Hepatocyte (in vitro differentiated cells): ENCODE results near the gene CTBP1. TPM values are rescaled to one million over a fixed set of nuclear protein-coding genes. Genes with fewer than 3 reads are reported as not detected.

Experiments used
- DNase-seq: peaks from one replicate; pipeline ENCODE4 v3.0.0-alpha.2; 2016; ENCODE audit warnings: low spot score
- H2AFZ ChIP-seq: fragments of 200-600 bp; sonication (generic); 2 replicates; pipeline ENCODE4 v1.6.0; 2016; ENCODE audit warnings: antibody characterized with exemption, mild to moderate bottlenecking
- H3K27ac ChIP-seq: fragments of 200-600 bp; sonication (generic); 2 replicates; pipeline ENCODE4 v1.5.1; 2016; ENCODE audit warnings: mild to moderate bottlenecking
- H3K27me3 ChIP-seq: fragments of 200-600 bp; sonication (generic); 2 replicates; pipeline ENCODE4 v1.6.1; 2016
- H3K36me3 ChIP-seq: fragments of 200-600 bp; sonication (generic); replicated peaks from 2 replicates; pipeline ENCODE4 v1.5.1; 2016; ENCODE audit warnings: low read depth; ENCODE audit not compliant: insufficient read depth
- H3K4me1 ChIP-seq: fragments of 200-600 bp; sonication (generic); 2 replicates; pipeline ENCODE4 v1.5.1; 2016; ENCODE audit warnings: mild to moderate bottlenecking, moderate library complexity; ENCODE audit not compliant: insufficient read depth
- H3K4me2 ChIP-seq: fragments of 200-600 bp; sonication (generic); 2 replicates; pipeline ENCODE4 v1.6.0; 2016
- H3K4me3 ChIP-seq: fragments of 200-600 bp; sonication (generic); 2 replicates; pipeline ENCODE4 v1.5.1; 2016; ENCODE audit warnings: mild to moderate bottlenecking
- H3K79me2 ChIP-seq: fragments of 200-600 bp; sonication (generic); 2 replicates; pipeline ENCODE4 v1.6.0; 2017; ENCODE audit warnings: mild to moderate bottlenecking
- H3K9me2 ChIP-seq: fragments of 200-600 bp; sonication (generic); replicated peaks from 2 replicates; pipeline ENCODE4 v1.6.0; 2017; ENCODE audit warnings: mild to moderate bottlenecking; ENCODE audit not compliant: insufficient read depth
- H3K9me3 ChIP-seq: fragments of 200-600 bp; sonication (generic); 2 replicates; pipeline ENCODE4 v1.5.1; 2016; ENCODE audit warnings: low read depth, mild to moderate bottlenecking
- H4K20me1 ChIP-seq: fragments of 200-600 bp; sonication (generic); 2 replicates; pipeline ENCODE4 v1.6.0; 2016; ENCODE audit warnings: mild to moderate bottlenecking; ENCODE audit not compliant: insufficient read depth, poor library complexity, severe bottlenecking
- EZH2 ChIP-seq: fragments of 200-600 bp; sonication (generic); IDR thresholded peaks from 2 replicates; pipeline ENCODE4 v1.6.1; 2016; ENCODE audit warnings: antibody characterized with exemption, mild to moderate bottlenecking, borderline replicate concordance
- EZH2phosphoT487 ChIP-seq: fragments of 200-600 bp; sonication (generic); IDR thresholded peaks from one replicate; pipeline ENCODE4 v1.6.1; 2018; ENCODE audit warnings: antibody characterized with exemption, mild to moderate bottlenecking, low read depth, moderate library complexity; ENCODE audit not compliant: unreplicated experiment, severe bottlenecking
- WGBS: methylation state at CpG from one replicate; pipeline ENCODE4 v1.1.6; 2016; ENCODE audit warnings: low lambda C conversion rate; ENCODE audit errors: missing lambda C conversion rate; 5-methylcytosine and 5-hydroxymethylcytosine counted together
- polyA plus RNA-seq: library from polyadenylated mRNA; unstranded; fragments of >200 nt; fragmentation: Nextera tagmentation; extraction: Ambion mirVana; gene quantifications from 2 replicates; pipeline ENCODE4 v1.2.1, GENCODE V29; 2016
- total RNA-seq: library from RNA; depleted of rRNA; stranded (reverse); fragments of >200 nt; gene quantifications from 2 replicates; pipeline ENCODE4 v1.2.3, GENCODE V29; 2014
- TF ChIP-seq, protein P1 (sequence below): fragments of 200-600 bp; sonication (generic); IDR thresholded peaks from 2 replicates; pipeline ENCODE4 v1.5.1; 2016; ENCODE audit warnings: antibody characterized with exemption, mild to moderate bottlenecking; ENCODE audit not compliant: poor library complexity

The CTBP1 gene
- total and polyA plus RNA-seq, 2 experiments from 2014 or later: 169 to 179 TPM

DNA sequence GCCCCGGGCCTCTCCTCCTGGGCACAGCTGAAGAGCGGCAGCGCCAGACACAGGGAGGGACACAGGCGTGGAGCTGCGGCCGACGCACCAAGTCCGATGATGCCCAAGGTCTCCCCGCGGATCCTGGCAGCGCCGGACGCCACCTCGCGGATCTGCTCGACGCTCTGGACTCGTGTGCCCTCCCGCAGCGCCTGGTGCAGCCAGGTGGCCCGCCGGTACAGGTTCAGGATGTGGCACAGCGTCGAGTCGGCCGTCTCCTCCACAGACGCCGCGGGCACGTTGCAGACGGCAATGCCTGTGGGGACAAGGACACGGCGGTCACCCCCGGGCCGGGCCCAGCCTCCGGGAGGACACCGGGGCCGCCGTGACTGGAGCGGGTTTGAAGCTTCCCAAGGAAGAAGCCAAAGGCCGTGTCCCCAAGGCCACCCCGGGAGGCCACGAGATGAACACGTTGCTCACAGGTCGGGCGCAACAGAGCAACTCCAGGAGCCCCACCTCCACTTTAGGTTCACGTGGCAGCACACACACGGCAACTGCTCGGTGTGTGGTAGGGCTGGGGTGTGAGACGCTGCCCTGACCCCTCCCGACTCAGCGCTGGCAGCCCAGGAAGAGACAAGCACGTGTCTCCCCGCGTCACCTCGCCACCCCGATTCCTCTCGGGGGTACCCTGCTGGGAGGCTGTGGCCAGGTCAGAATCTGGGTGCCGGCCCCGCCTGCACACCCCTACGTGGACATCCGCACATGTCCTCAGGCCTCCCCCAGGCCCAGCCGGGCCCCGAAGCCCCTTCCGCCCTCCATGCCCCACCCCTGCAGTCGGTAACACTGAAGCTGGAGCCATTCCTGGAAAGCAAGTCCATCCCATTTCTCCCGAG lies 23.4 kb downstream of the CTBP1 start:
- H3K27ac ChIP-seq: no peak overlapping the region
- no peaks in the 10 kb centered on the region for H3K27me3 ChIP-seq
- no peaks in the 10 kb centered on the region for H3K9me2 ChIP-seq
- TF ChIP-seq EZH2: no peak
- TF ChIP-seq, protein P1, sequence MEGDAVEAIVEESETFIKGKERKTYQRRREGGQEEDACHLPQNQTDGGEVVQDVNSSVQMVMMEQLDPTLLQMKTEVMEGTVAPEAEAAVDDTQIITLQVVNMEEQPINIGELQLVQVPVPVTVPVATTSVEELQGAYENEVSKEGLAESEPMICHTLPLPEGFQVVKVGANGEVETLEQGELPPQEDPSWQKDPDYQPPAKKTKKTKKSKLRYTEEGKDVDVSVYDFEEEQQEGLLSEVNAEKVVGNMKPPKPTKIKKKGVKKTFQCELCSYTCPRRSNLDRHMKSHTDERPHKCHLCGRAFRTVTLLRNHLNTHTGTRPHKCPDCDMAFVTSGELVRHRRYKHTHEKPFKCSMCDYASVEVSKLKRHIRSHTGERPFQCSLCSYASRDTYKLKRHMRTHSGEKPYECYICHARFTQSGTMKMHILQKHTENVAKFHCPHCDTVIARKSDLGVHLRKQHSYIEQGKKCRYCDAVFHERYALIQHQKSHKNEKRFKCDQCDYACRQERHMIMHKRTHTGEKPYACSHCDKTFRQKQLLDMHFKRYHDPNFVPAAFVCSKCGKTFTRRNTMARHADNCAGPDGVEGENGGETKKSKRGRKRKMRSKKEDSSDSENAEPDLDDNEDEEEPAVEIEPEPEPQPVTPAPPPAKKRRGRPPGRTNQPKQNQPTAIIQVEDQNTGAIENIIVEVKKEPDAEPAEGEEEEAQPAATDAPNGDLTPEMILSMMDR: no peak
- TF ChIP-seq EZH2phosphoT487: no peak
- peaks cover 2% of the 10 kb centered on the region for H3K79me2 ChIP-seq
- no peaks in the 10 kb centered on the region for H3K4me1 ChIP-seq
- H4K20me1 ChIP-seq: peaks cover 3% of the 10 kb centered on the region
- 98% methylated on average over 51 of the region's 67 CpGs for WGBS
- no peaks in the 10 kb centered on the region for H3K36me3 ChIP-seq
- no peak for DNase-seq
- no peak overlapping the region for H2AFZ ChIP-seq
- no peak overlapping the region for H3K4me3 ChIP-seq
- no peak overlapping the region for H3K4me2 ChIP-seq
- H3K9me3 ChIP-seq: no peaks in the 10 kb centered on the region

DNA sequence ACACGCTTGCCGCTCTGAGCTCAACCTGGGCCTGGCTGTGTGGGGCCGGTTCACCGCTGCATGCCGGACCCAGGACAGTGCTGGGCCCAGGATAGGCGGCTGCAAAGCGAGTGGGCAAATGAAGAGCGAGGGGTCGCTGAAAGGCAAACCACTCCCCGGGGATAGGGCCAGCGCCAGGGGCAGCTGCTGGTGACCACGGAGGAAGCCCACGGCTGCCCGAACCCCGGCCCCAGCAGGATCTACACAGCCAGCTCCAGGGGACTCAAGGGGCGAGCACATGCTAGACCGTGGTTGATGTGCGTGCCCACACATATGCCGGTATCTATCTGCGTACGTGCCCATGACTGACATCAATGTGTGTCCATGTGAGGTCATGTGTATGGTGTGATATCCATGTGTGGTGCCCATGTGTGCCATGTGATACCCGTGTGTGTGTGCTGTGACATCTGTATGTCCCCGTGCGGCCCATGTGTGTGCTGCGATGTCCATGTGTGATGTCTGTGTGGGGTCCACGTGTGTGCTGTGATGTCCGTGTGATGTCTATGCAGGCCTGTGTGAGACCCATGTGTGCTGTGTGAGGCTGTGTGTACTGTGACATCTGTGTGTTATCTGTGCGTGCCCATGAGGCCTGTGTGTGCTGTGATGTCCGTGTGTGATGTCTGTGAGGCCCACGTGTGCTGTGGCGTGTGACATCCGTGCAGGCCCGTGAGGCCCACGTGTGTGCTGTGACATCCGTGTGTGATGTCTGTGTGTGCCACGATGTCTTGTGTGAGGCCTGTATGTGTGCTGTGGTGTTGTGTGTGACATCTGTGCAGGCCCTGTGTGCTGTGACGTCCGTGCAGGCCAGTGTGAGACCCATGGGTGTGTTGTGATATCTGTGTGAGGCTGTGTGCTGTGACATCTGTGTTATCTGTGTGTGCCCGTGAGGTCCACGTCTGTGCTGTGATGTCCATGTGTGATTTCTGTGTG lies 24.8 kb downstream of the CTBP1 start:
- H3K36me3 ChIP-seq: no peaks in the 10 kb centered on the region
- H2AFZ ChIP-seq: no peak overlapping the region
- 98% methylated on average over 40 of the region's 40 CpGs for WGBS

DNA sequence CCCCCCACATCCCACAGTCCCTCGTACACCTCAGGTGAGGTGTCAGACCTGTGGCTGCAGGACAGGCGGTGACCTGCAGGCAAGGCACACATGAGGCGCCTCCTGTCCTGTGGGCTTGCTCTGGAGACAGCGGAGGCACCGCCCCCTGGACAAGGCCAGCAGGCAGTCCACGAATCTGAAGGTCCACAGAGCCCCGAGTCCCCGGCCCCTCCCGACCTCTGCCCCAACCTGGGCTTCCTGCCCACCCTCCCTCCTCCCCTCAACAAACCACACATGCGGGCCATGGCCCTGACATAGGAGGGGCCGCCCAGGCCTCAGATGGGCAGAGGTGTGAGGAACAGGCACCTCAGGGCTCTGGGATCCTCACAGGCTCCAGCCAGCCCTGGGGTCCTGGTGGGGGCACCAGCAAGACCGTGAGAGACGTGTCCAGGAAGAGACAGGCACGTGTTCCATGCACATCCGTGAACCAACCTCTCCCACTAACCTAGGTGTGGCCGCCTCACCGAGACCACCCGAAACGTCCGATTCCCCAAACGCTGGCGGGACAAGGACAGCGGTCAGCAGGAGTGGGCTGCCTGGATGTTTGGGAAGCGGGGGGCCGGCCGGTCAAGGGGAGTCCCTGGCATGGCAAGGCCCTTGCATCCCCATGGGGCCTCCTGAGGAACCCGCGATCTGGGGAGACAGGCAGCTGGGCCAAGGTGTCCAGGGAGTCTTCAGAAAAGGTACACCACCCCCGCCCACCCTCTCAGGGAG lies 25.8 kb downstream of the CTBP1 start:
- Histone ChIP-seq H3K4me1 (no peaks in the 10 kb centered on the region), H3K4me3 (no peak overlapping the region), H3K9me3 (no peaks in the 10 kb centered on the region), H3K27ac (no peak overlapping the region), H3K36me3 (no peaks in the 10 kb centered on the region), H3K27me3 (no peaks in the 10 kb centered on the region), H3K4me2 (no peak overlapping the region), H2AFZ (no peak overlapping the region), H3K9me2 (no peaks in the 10 kb centered on the region), H4K20me1 (peaks cover 8% of the 10 kb centered on the region), H3K79me2 (peaks cover 11% of the 10 kb centered on the region)
- no peak for TF ChIP-seq EZH2
- DNase-seq: no peak
- 92% methylated on average over 9 of the region's 29 CpGs for WGBS

More for the DNA sequence above, 24.8 kb downstream of the CTBP1 start:
- Histone ChIP-seq H3K9me2 (no peaks in the 10 kb centered on the region), H3K9me3 (no peaks in the 10 kb centered on the region), H3K27ac (no peak overlapping the region), H4K20me1 (peaks cover 6% of the 10 kb centered on the region), H3K4me3 (no peak overlapping the region), H3K79me2 (peaks cover 4% of the 10 kb centered on the region), H3K27me3 (no peaks in the 10 kb centered on the region), H3K4me2 (no peak overlapping the region), H3K4me1 (no peaks in the 10 kb centered on the region)
- no peak for DNase-seq
- TF ChIP-seq, protein P1: no peak
